SU-DHL-6 (cell line): Measurements from ENCODE around the gene VPS36.

ENCODE experiments used
- EZH2phosphoT487 ChIP-seq: fragments of 200-600 bp; sonication (generic), shearing (Covaris generic); conservative IDR thresholded peaks from 2 replicates; pipeline ENCODE4 v1.6.1; 2018; ENCODE audit warnings: mild to moderate bottlenecking, antibody characterized with exemption, low read length, moderate library complexity, mixed read lengths
- TF ChIP-seq, protein P1 (sequence below): fragments of 200-600 bp; sonication (generic); IDR thresholded peaks from one replicate; pipeline ENCODE4 v1.5.1; 2017; ENCODE audit warnings: antibody characterized with exemption, mild to moderate bottlenecking, low read length, moderate library complexity; ENCODE audit not compliant: insufficient read depth, poor library complexity, severe bottlenecking

DNA sequence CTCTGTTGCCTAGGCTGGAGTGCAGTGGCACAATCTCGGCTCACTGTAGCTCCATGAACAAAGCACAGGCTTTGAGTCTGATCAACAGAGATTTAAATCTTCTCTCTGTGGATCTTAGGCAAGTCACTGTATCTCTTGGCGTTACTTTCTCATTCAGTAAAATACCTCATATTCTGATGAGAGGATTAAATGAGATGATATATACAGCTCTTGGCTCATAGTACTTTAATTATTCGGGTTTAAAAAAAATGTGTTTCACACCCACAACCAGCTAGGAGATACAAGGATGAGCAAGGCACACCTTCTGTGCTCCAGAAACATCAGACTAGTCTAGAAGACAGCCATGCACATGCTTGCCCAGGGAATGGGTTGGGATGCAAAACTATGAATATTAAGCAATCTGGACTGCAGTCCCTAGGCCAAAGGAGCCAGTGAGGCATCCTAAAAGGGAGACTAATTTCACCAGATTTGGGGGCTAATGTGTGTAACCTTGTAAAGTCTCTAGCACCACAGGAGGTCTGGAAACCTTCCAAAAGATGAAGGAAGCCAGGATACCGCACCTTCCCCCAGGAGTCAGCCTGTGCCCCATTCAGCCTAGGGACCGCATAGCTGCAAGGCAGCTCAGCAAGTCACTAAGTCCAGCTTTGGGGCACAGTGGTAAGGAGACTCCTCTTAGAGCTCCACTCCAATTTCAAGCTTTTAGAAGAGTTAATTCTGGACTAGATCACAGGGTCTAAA lies 2.5 kb downstream of the VPS36 start:
- TF ChIP-seq, protein P1, sequence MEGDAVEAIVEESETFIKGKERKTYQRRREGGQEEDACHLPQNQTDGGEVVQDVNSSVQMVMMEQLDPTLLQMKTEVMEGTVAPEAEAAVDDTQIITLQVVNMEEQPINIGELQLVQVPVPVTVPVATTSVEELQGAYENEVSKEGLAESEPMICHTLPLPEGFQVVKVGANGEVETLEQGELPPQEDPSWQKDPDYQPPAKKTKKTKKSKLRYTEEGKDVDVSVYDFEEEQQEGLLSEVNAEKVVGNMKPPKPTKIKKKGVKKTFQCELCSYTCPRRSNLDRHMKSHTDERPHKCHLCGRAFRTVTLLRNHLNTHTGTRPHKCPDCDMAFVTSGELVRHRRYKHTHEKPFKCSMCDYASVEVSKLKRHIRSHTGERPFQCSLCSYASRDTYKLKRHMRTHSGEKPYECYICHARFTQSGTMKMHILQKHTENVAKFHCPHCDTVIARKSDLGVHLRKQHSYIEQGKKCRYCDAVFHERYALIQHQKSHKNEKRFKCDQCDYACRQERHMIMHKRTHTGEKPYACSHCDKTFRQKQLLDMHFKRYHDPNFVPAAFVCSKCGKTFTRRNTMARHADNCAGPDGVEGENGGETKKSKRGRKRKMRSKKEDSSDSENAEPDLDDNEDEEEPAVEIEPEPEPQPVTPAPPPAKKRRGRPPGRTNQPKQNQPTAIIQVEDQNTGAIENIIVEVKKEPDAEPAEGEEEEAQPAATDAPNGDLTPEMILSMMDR, result no peak
- TF ChIP-seq EZH2phosphoT487, result no peak
